Parathyroid adenoma (tissue), 2 donors: Measurements from ENCODE around the gene PLAGL1.

ENCODE experiments used
- H2AFZ ChIP-seq: fragments of 300-600 bp; sonication (generic); one replicate; pipeline ENCODE4 v1.7.0; 2017; ENCODE audit warnings: antibody characterized with exemption, mild to moderate bottlenecking
- H3K27ac ChIP-seq: fragments of 300-600 bp; sonication (generic); one replicate; pipeline ENCODE4 v1.7.0; 2017
- H3K27me3 ChIP-seq: fragments of 300-600 bp; sonication (generic); one replicate; pipeline ENCODE4 v1.7.0; 2017; ENCODE audit warnings: low read length; ENCODE audit not compliant: control insufficient read depth, insufficient read depth
- H3K36me3 ChIP-seq: fragments of 300-600 bp; sonication (generic); one replicate; pipeline ENCODE4 v1.7.0; 2017; ENCODE audit warnings: low read length; ENCODE audit not compliant: control insufficient read depth, insufficient read depth
- H3K4me1 ChIP-seq: fragments of 300-600 bp; sonication (generic); one replicate; pipeline ENCODE4 v1.7.0; 2017; ENCODE audit warnings: control low read depth
- H3K4me2 ChIP-seq: fragments of 300-600 bp; sonication (generic); one replicate; pipeline ENCODE4 v1.7.0; 2017; ENCODE audit warnings: low read length
- H3K4me3 ChIP-seq: fragments of 300-600 bp; sonication (generic); one replicate; pipeline ENCODE4 v1.7.0; 2017; ENCODE audit warnings: low read depth, low read length
- H3K79me2 ChIP-seq: fragments of 300-600 bp; sonication (generic); one replicate; pipeline ENCODE4 v1.7.0; 2017; ENCODE audit warnings: control low read depth
- H3K9ac ChIP-seq: fragments of 300-600 bp; sonication (generic); one replicate; pipeline ENCODE4 v1.7.0; 2017; ENCODE audit warnings: mild to moderate bottlenecking
- H3K9me3 ChIP-seq: fragments of 300-600 bp; sonication (generic); one replicate; pipeline ENCODE4 v1.7.0; 2017; ENCODE audit warnings: low read length; ENCODE audit not compliant: control insufficient read depth
- TF ChIP-seq, protein P1 (sequence below): fragments of 300-600 bp; sonication (generic); IDR thresholded peaks from one replicate; pipeline ENCODE4 v1.7.0; 2017; ENCODE audit warnings: antibody characterized with exemption, mild to moderate bottlenecking
- donor health status: primary hyperparathyroidism.

The PLAGL1 gene

DNA sequence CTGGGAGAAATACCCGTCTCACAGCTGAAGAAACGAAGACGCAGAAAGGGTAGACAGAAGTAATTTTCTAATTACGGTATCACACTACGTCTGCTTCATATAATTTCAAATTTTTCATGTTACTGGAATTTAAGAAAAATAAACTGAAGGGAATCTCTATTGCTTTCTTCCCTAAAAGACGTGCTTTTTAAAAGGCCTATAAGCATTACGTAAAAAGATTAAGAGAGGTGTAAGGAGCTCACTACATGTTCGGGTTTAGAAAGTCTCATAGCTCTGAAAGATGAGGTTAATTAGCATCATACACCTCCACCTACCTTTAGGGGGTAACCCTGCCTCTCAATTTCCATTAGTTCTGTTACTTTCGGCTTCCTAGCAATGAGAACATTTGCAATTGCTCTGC, 787 bp upstream of the PLAGL1 start:
- peak overlapping the region; percentile 76 for H2AFZ ChIP-seq
- no peaks in the 10 kb centered on the region for H3K36me3 ChIP-seq
- H3K9me3 ChIP-seq: no peaks in the 10 kb centered on the region
- H3K79me2 ChIP-seq: no peaks in the 10 kb centered on the region
- H3K4me3 ChIP-seq: no peak overlapping the region
- no peaks in the 10 kb centered on the region for H3K4me1 ChIP-seq
- peak overlapping the region; percentile 40 for H3K27ac ChIP-seq
- no peak overlapping the region for H3K4me2 ChIP-seq
- H3K27me3 ChIP-seq: no peaks in the 10 kb centered on the region
- no peak overlapping the region for H3K9ac ChIP-seq
- TF ChIP-seq, protein P1, sequence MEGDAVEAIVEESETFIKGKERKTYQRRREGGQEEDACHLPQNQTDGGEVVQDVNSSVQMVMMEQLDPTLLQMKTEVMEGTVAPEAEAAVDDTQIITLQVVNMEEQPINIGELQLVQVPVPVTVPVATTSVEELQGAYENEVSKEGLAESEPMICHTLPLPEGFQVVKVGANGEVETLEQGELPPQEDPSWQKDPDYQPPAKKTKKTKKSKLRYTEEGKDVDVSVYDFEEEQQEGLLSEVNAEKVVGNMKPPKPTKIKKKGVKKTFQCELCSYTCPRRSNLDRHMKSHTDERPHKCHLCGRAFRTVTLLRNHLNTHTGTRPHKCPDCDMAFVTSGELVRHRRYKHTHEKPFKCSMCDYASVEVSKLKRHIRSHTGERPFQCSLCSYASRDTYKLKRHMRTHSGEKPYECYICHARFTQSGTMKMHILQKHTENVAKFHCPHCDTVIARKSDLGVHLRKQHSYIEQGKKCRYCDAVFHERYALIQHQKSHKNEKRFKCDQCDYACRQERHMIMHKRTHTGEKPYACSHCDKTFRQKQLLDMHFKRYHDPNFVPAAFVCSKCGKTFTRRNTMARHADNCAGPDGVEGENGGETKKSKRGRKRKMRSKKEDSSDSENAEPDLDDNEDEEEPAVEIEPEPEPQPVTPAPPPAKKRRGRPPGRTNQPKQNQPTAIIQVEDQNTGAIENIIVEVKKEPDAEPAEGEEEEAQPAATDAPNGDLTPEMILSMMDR: no peak

DNA sequence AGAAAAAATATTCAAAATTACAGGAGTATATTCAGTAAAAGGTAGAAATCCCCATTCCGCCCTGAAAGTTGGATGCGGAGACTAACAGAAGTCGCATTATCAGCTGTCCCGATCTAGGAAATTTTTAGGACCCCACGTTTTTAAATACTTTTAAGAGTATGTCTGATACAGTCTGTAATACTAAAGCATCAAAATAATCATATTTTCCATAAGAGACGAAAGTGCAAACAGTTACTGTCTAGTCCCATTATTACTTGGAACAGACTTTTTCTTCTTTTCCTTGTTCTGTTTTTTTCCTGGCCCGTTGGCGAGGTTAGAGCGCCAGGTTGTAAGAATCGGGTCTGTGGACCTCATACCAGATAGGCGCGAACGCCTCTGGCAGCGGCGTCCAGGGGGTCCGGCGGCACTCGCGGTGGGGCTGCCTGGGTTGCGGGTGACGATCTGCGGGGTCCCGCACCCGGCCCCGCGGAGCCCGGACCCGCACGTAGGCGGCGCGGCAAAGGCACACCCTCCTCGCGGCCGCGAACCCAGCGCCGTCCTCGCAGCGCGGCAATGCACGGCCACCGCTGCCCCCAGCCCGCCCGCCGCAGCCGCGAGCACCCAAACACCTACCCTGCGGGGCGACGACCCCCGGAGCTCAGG, 460 bp downstream of the PLAGL1 start:
- H3K27me3 ChIP-seq: no peaks in the 10 kb centered on the region
- peak overlapping the region; percentile 57 for H3K4me3 ChIP-seq
- peak overlapping the region; percentile 66 for H3K4me2 ChIP-seq
- peak overlapping the region; percentile 76 for H2AFZ ChIP-seq
- TF ChIP-seq, protein P1: no peak
- no peaks in the 10 kb centered on the region for H3K9me3 ChIP-seq
- no peaks in the 10 kb centered on the region for H3K36me3 ChIP-seq
- no peaks in the 10 kb centered on the region for H3K79me2 ChIP-seq
- H3K9ac ChIP-seq: no peak overlapping the region
- no peak overlapping the region for H3K27ac ChIP-seq
- no peaks in the 10 kb centered on the region for H3K4me1 ChIP-seq

DNA sequence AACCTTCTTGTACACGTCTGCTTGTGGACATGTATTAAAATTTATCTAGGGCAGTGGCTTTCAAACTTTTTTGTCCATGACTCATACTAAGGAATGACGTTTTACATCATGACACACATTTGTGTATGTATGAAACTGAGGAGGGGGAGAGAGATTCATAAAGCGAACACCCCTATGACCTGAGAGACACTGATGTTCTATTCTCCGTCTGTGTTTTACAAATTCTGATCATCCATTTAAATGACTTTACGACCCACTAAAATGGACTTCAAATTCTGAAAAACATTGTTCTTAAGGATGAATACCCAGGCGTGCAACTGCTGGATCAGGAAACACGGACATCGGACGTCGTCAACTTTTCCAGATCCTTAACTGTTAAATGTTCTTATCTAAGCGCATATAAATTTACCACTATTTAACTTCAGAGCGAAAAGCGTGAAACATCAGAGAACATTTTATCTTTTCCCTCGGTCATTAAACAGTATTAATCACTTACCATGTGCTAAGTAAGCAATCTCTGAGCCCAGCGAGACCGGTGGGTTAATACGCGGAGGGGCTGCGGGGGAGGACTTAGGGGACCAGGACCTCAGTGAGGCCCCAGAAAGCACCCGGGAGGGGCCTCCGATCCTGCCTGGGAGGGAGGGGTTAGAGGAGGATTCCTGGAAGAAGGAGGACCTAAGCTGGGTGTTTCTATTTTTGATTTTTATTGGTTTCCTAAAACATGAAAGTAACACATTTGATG, 1.2 kb downstream of the PLAGL1 start:
- Histone ChIP-seq H3K79me2 (no peaks in the 10 kb centered on the region), H3K36me3 (no peaks in the 10 kb centered on the region), H2AFZ (peak overlapping the region; percentile 76), H3K4me2 (peak overlapping the region; percentile 66), H3K9me3 (no peaks in the 10 kb centered on the region), H3K27ac (no peak overlapping the region), H3K4me3 (peak overlapping the region; percentile 57), H3K4me1 (no peaks in the 10 kb centered on the region), H3K9ac (no peak overlapping the region), H3K27me3 (no peaks in the 10 kb centered on the region)
- TF ChIP-seq, protein P1: no peak

DNA sequence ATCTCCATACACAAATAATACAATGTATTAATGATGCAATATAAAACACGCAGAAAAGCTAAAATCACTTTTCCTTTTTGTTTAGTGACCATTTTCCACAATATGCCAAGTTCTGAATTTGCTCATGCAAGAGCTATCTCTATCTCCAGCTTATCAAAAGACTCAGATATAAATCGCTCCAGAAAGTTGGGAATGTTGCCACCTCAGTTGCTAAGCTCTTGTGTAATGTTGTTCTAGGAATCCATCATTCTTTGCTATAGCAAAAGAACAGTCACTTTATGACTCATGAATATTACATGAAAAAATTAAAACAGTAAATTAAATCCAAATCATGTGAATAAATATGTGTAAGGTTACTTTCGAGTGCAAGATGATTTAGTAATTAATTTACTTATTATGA, 8.7 kb downstream of the PLAGL1 start:
- TF ChIP-seq, protein P1: no peak
- no peak overlapping the region for H3K27ac ChIP-seq
- no peaks in the 10 kb centered on the region for H3K4me1 ChIP-seq
- H3K4me2 ChIP-seq: no peak overlapping the region
- H2AFZ ChIP-seq: no peak overlapping the region
- H3K79me2 ChIP-seq: peaks cover 3% of the 10 kb centered on the region
- no peaks in the 10 kb centered on the region for H3K27me3 ChIP-seq
- H3K9ac ChIP-seq: no peak overlapping the region
- H3K36me3 ChIP-seq: no peaks in the 10 kb centered on the region
- no peaks in the 10 kb centered on the region for H3K9me3 ChIP-seq
- H3K4me3 ChIP-seq: no peak overlapping the region
